Measurements from ENCODE around the gene ARAP2. TPM values are rescaled to one million over a fixed set of nuclear protein-coding genes. Genes with fewer than 3 reads are reported as not detected.
"Not testable (repeated sequence)": the region's sequence is repeated elsewhere in the genome, so short reads cannot be mapped to it uniquely, and the experiment has no call there.

The ARAP2 gene
- total RNA-seq, 2 donors from 2014 or later, result 24.5 to 90.8 TPM

- not testable (repeated sequence) for H3K9me3 Mint-ChIP-seq
These were observed 62.0 kb downstream of the ARAP2 start for GRCh38 chr4:36182315-36182714.

GRCh38 chr4:36180206-36180605 is 64.1 kb downstream of the ARAP2 start:
- H3K27ac Mint-ChIP-seq, result no peak overlapping the region
- H3K9me3 Mint-ChIP-seq, result no peaks in the 10 kb centered on the region
- DNase-seq (ENCODE audit: low spot score in 2 of 2) (no peak), ATAC-seq (no peak)
- peaks cover 17% of the 10 kb centered on the region in 2 donors for H3K36me3 Mint-ChIP-seq

More at GRCh38 chr4:36182315-36182714, 62.0 kb downstream of the ARAP2 start:
- not testable (repeated sequence) for DNase-seq (ENCODE audit: low spot score in 2 of 2); ATAC-seq; H3K27ac Mint-ChIP-seq
- peaks cover 17 to 23% of the 10 kb centered on the region in 2 donors for H3K36me3 Mint-ChIP-seq

- Mint-ChIP-seq H3K36me3 (peaks cover 17 to 25% of the 10 kb centered on the region in 2 donors), H3K9me3 (no peaks in the 10 kb centered on the region), H3K27ac (no peak overlapping the region)
- DNase-seq (ENCODE audit: low spot score in 2 of 2), result no peak
- ATAC-seq, result no peak
These were observed 65.8 kb downstream of the ARAP2 start for GRCh38 chr4:36178484-36178883.

GRCh38 chr4:36177946-36178345 is 66.4 kb downstream of the ARAP2 start:
- Mint-ChIP-seq H3K36me3 (peaks cover 17 to 26% of the 10 kb centered on the region in 2 donors), H3K27ac (no peak overlapping the region), H3K9me3 (no peaks in the 10 kb centered on the region)
- no peak for ATAC-seq
- no peak for DNase-seq (ENCODE audit: low spot score in 2 of 2)

GRCh38 chr4:36174570-36174969 is 69.7 kb downstream of the ARAP2 start:
- no peak for ATAC-seq
- Mint-ChIP-seq H3K36me3 (peaks cover 8 to 29% of the 10 kb centered on the region in 2 donors), H3K9me3 (no peaks in the 10 kb centered on the region), H3K27ac (no peak overlapping the region)
- DNase-seq (ENCODE audit: low spot score in 2 of 2), result no peak

GRCh38 chr4:36173905-36174304 is 70.4 kb downstream of the ARAP2 start:
- Mint-ChIP-seq H3K9me3 (no peaks in the 10 kb centered on the region), H3K36me3 (peaks cover 8 to 34% of the 10 kb centered on the region in 2 donors), H3K27ac (no peak overlapping the region)
- no peak for DNase-seq (ENCODE audit: low spot score in 2 of 2)
- no peak for ATAC-seq

- H3K27ac Mint-ChIP-seq, result no peak overlapping the region
- no peak for DNase-seq (ENCODE audit: low spot score in 2 of 2)
- no peaks in the 10 kb centered on the region for H3K9me3 Mint-ChIP-seq
- peaks cover 0 to 34% of the 10 kb centered on the region in 2 donors for H3K36me3 Mint-ChIP-seq
- no peak for ATAC-seq
These were observed 71.7 kb downstream of the ARAP2 start for GRCh38 chr4:36172656-36173055.

GRCh38 chr4:36168127-36168878 is 76.0 kb downstream of the ARAP2 start:
- DNase-seq (ENCODE audit: low spot score in 2 of 2) (no peak), ATAC-seq (no peak)
- Mint-ChIP-seq H3K27ac (no peak overlapping the region), H3K9me3 (no peaks in the 10 kb centered on the region), H3K36me3 (peaks cover 9 to 48% of the 10 kb centered on the region in 2 donors)

GRCh38 chr4:36165631-36166005 is 78.7 kb downstream of the ARAP2 start:
- Mint-ChIP-seq H3K9me3 (no peaks in the 10 kb centered on the region), H3K27ac (no peak overlapping the region), H3K36me3 (peaks cover 19 to 63% of the 10 kb centered on the region in 2 donors)
- ATAC-seq (no peak), DNase-seq (ENCODE audit: low spot score in 2 of 2) (no peak)

GRCh38 chr4:36164900-36165630 is 79.2 kb downstream of the ARAP2 start:
- peaks cover 19 to 58% of the 10 kb centered on the region in 2 donors for H3K36me3 Mint-ChIP-seq
- no peaks in the 10 kb centered on the region for H3K9me3 Mint-ChIP-seq
- DNase-seq (ENCODE audit: low spot score in 2 of 2) (no peak), ATAC-seq (no peak)
- H3K27ac Mint-ChIP-seq, result no peak overlapping the region

GRCh38 chr4:36163198-36163597 is 81.1 kb downstream of the ARAP2 start:
- ATAC-seq (no peak), DNase-seq (ENCODE audit: low spot score in 2 of 2) (no peak)
- Mint-ChIP-seq H3K9me3 (no peaks in the 10 kb centered on the region), H3K36me3 (peaks cover 19 to 60% of the 10 kb centered on the region in 2 donors), H3K27ac (peak overlapping the region in 1 of 2 donors; percentile 82)

GRCh38 chr4:36159208-36159607 is 85.1 kb downstream of the ARAP2 start:
- H3K9me3 Mint-ChIP-seq, result no peaks in the 10 kb centered on the region
- no peak overlapping the region for H3K27ac Mint-ChIP-seq
- H3K36me3 Mint-ChIP-seq, result peaks cover 22 to 47% of the 10 kb centered on the region in 2 donors
- DNase-seq (ENCODE audit: low spot score in 2 of 2) (no peak), ATAC-seq (no peak)

GRCh38 chr4:36152735-36153134 is 91.6 kb downstream of the ARAP2 start:
- Mint-ChIP-seq H3K27ac (no peak overlapping the region), H3K9me3 (no peaks in the 10 kb centered on the region), H3K36me3 (peaks cover 9 to 20% of the 10 kb centered on the region in 2 donors)
- ATAC-seq (no peak), DNase-seq (ENCODE audit: low spot score in 2 of 2) (no peak)

- DNase-seq (ENCODE audit: low spot score in 2 of 2) (no peak), ATAC-seq (no peak)
- no peaks in the 10 kb centered on the region for H3K9me3 Mint-ChIP-seq
- H3K36me3 Mint-ChIP-seq, result peaks cover 10 to 24% of the 10 kb centered on the region in 2 donors
- peak overlapping the region in 1 of 2 donors; percentile 0 for H3K27ac Mint-ChIP-seq
These were observed 101.8 kb downstream of the ARAP2 start for GRCh38 chr4:36142504-36142903.

GRCh38 chr4:36141186-36141585 is 103.1 kb downstream of the ARAP2 start:
- H3K27ac Mint-ChIP-seq, result no peak overlapping the region
- H3K36me3 Mint-ChIP-seq, result peaks cover 6 to 15% of the 10 kb centered on the region in 2 donors
- ATAC-seq (no peak), DNase-seq (ENCODE audit: low spot score in 2 of 2) (no peak)
- H3K9me3 Mint-ChIP-seq, result no peaks in the 10 kb centered on the region

GRCh38 chr4:36140421-36140820 is 103.9 kb downstream of the ARAP2 start:
- ATAC-seq, result no peak
- DNase-seq (ENCODE audit: low spot score in 2 of 2), result no peak
- Mint-ChIP-seq H3K36me3 (peaks cover 0 to 8% of the 10 kb centered on the region in 2 donors), H3K9me3 (no peaks in the 10 kb centered on the region), H3K27ac (no peak overlapping the region)

- H3K36me3 Mint-ChIP-seq, result peaks cover 0 to 8% of the 10 kb centered on the region in 2 donors
These were observed 106.1 kb downstream of the ARAP2 start for GRCh38 chr4:36138220-36138619.

More at GRCh38 chr4:36138220-36138619, 106.1 kb downstream of the ARAP2 start:
- Mint-ChIP-seq H3K27ac (no peak overlapping the region), H3K9me3 (no peaks in the 10 kb centered on the region)
- ATAC-seq, result no peak
- DNase-seq (ENCODE audit: low spot score in 2 of 2), result no peak

All from activated naive CD4-positive, alpha-beta T cell treated with anti-CD3 and anti-CD28 coated beads, Interleukin-2, amount 50 U/mL, for 72 hours (primary cell).